NB4 (cell line): ENCODE data around the gene GSTCD.

Experiments used
- CTCF ChIP-seq: IDR thresholded peaks from one replicate; pipeline ENCODE4 v1.5.1; 2012; ENCODE audit warnings: low read depth, low read length
- MAX ChIP-seq: IDR thresholded peaks from 2 replicates; pipeline ENCODE4 v1.6.1; 2011; ENCODE audit warnings: low read depth, low read length
- POLR2A ChIP-seq: IDR thresholded peaks from 2 replicates; pipeline ENCODE4 v1.6.1; 2011; ENCODE audit warnings: mild to moderate bottlenecking; ENCODE audit not compliant: insufficient read length; ENCODE audit errors: extremely low read depth

GRCh38 chr4:105765690-105766407, 57.3 kb downstream of the GSTCD start:
- TF ChIP-seq POLR2A: no peak
- TF ChIP-seq CTCF: no peak
- TF ChIP-seq MAX: no peak
